DMS114 treated with DMSO at 0.1 percent for 48 hours (cell line): Measurements from ENCODE around the gene C20orf204.

Experiments used
- DNase-seq: peaks from one replicate; lab custom pipeline; 2025; ENCODE audit not compliant: unreplicated experiment; lab: John Stamatoyannopoulos, UW

Gene C20orf204

DNA sequence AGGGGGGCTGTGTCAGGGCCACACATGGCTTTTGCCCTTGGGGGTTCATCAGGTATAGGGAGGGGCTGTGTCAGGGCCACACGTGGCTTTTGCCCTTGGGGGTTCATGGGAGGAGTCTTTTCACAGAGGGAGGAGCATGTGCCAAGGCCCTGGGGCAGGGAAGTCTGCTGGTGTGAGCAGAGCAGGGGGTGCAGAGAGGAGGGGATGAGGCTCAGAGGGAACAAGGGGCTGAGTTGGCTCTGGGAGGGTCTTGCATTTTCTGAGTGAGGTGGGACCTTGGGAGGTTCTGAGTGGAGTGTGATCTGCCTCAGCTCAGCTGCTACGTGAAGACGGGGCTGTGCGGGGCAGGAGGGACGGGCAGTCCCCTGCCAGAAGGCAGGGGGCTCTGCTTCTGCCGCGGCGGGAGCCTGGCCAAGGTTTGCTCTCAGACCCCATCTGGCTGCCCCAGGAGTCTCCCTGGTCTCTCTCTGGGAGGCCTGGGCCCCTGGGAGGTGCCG is 19.5 kb downstream of the C20orf204 start:
- DNase-seq = no peak

DNA sequence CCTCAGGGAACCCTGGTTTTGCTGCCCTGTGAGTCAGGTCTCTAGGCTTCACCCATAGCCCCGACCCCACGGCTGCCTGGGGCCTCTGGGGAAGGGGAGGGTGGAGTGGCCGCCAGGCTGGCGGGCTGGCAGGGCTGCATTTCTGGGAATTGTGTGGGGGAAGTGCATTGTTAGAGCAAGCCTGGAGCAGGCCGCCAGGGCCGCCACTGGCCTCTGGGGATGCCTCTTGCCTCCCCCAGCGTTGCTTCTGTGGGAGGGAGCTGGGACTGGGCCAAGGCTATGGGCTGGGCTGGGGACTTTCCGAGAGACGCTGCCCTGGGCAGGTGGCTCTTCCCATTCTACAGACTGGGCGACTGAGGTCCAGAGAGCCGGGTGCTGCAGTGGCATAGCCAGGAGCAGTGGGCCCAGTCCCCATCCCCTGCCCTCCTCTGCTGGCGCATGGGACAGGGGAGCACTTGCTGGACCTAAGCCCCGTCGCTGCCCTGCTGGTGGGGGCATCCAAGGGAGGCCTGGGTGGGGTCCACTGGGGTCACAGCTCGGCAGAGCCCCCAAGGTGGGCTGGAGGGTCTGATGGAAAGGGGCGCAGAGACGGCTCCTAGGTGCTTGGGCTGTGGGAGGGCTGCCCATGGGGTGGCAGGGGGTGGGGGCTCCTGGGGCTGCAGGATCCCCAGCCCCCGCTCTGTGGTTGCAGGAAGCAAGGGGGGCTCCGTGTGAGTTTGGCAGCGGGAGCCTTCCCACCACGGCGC is 20.1 kb downstream of the C20orf204 start:
- DNase-seq = no peak

- DNase-seq = no peak
These were observed 20.6 kb downstream of the C20orf204 start for GRCh38 chr20:64056639-64056888.

DNA sequence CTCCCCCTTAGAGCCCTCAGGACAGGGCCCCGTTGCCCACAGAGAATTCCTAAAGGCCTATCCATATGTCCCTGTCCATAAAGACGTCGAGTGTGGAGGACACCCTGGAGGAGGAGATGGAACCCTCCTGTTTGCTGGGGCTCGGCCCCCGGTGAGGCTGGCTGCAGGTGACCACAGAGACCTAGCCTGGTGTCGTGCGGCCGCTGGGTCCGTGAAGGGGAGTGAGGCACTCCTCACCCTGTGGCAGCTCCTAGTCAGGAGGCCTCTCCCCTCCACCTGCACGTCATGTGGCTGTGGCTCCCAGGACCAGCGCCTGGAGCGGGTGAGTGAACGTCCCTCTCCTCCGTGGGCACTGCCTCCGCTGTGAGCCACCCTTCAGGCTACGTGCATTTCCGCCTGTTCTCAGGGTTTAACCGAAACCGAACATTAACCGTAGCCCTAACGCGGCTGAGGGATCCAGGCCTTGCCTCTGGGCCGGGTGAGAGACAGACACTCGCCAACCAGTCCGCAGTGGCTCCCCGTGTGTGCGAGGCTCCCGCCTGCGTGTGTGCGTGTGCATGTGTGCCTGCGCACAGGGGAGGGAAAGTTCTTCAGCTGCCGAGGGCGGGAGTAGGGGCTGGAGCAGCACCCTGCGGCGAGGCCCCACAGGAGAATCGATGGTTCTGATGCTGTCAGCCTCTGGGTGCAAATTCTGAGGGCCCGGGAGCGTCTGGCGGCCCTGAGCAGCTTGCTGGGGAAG is 21.1 kb downstream of the C20orf204 start:
- no peak for DNase-seq

- peak; percentile 31 for DNase-seq
These were observed 21.9 kb downstream of the C20orf204 start for GRCh38 chr20:64057628-64058498.

GRCh38 chr20:64058536-64058935 is 22.6 kb downstream of the C20orf204 start:
- DNase-seq = no peak

GRCh38 chr20:64062276-64062595 is 26.3 kb downstream of the C20orf204 start:
- DNase-seq = no peak

- peak; percentile 91 for DNase-seq
These were observed 26.8 kb downstream of the C20orf204 start, which contains the start of gene TCEA2 for GRCh38 chr20:64062596-64063388. Gene TCEA2 (plus strand): TSS chr20:64063198. CDS start chr20:64063313, 115 bp downstream.

DNA sequence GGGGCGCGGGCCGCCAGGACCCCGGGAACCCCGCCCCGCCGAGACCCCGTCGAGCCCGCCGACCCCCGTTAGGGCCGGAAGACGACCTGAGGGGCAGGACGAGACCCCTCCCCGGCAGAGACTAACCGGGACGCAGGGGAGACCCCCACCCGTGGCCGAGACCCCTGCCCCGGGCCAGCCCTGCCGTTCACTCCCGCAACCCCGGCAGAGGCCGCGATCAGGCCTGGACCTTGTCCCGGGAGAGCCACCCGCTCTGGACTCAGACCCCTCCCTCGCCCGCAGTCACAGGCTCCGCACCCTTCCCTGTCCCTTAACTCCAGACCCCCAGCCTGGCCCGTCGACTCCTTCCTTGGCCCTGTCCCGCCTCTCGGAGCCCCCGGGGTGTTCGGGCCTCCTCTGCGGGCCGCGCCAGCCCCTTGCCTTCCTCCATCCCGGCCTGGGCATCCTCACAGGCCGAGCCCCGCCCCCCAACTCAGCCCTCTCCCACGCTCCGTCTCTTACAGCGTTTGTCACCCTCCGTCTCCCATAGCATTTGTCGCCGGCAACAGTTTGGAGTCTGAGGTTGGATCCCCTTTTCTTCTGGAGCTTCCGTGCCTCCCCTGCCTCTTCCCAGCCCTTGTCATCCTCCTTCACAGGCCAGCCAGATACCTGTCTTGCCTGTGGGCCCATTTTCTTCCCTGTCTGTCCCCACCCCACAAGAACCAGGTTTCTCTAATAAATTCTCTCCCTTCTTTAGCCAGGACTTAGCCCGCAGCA is 27.6 kb downstream of the C20orf204 start:
- DNase-seq = no peak

DNA sequence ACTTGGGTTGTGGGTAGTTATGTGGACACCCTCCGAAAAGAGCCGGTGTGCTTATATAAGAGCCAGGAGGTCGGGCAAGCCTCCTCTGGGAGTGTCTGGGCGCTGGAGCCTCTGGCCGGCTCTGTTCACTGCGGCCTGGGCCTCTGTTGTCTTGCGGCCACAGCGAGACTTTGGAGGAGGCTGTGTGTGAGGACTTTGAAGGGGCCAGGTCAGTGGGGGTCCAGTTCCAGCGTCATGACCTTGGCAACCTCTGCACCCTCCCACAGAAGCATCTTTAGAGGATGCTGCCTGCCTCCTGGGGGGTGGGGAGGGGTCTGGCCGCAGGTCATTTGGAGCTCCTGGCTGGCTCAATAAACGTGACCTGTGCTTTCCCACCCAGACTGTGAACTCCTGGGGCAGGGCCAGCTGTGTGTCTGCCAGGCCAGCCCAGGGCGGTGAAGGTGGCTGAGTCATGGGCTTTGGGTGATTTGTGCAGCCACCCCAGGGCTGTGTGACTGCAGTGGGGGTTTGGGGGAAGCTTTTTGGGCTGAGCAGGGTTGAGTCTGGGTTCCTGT is 28.2 kb downstream of the C20orf204 start:
- DNase-seq = no peak

- DNase-seq = no peak
These were observed 29.3 kb downstream of the C20orf204 start for GRCh38 chr20:64065062-64065973.

GRCh38 chr20:64065974-64066343 is 30.0 kb downstream of the C20orf204 start:
- no peak for DNase-seq

DNA sequence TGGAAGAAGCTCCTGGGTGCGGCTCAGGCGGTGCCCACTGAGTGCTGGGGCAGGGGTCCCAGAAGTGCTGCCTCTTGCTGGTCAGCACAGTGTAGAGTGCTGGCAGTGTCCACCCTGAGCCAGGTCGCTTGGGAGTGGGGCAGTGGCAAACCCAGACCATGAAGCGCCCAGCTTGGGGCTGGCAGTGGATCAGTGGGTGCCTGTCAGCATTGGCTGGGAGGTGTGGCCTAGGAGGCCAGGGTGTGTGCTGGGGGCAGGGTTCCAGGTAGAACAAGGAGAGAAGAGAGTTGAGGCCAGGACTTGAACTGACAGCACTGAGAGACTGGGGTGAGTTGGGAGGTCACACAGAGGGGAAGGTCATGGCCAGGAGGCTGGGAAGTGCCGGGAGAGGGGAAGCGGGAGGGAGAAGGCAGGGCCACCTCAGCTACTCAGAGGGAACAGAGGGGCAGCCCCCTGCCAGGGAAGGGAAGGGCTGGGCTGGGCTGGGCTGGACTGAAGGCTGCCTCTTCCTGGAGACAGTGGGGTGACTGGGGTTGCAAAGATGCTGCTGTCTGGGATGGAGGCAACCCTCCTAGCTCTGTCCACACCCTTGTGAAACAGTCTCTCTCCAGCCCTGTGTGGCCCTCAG is 31.1 kb downstream of the C20orf204 start:
- no peak for DNase-seq

- no peak for DNase-seq
These were observed 31.8 kb downstream of the C20orf204 start for GRCh38 chr20:64067733-64068307.

DNA sequence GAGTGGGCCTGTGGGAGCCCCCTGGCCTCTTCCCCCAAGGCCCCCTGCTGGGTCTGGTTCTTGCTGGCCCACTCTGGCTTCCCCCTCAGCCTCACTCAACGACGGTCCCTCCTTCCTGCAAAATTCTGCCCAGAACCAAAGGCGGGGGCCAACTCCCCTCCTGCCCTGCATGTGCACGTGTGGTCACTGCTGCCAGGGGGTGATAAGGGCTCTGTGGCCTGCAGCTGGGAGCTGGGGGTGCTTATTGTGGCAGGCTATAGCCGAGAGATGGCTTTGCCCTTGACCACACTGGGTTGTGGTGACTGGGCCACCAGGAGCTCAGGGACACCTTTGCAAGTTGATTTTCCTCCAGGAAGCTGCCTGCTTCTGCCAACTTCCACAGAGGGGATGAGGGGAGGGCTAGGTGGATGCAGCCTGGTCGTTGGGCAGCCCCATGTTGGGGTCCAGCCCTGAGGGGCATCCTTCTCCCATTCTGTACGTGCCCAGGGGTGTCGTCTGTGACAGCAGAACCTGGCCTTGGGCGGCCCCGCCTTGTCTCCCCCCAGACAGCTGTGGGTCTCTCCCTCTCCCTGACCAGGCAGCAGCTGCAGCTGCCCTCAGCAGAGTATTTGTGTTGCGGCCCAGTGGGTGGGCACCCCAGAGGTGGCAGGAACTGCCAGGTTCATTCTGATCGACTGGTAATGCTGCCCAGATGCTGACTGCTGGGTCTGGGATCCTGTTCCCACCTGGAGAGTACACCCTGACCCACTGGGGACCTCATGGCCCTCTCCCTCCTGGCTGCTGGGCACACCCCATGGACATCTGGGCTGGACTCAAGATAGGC is 32.6 kb downstream of the C20orf204 start:
- no peak for DNase-seq

GRCh38 chr20:64069209-64069613 is 33.2 kb downstream of the C20orf204 start:
- DNase-seq = no peak

DNA sequence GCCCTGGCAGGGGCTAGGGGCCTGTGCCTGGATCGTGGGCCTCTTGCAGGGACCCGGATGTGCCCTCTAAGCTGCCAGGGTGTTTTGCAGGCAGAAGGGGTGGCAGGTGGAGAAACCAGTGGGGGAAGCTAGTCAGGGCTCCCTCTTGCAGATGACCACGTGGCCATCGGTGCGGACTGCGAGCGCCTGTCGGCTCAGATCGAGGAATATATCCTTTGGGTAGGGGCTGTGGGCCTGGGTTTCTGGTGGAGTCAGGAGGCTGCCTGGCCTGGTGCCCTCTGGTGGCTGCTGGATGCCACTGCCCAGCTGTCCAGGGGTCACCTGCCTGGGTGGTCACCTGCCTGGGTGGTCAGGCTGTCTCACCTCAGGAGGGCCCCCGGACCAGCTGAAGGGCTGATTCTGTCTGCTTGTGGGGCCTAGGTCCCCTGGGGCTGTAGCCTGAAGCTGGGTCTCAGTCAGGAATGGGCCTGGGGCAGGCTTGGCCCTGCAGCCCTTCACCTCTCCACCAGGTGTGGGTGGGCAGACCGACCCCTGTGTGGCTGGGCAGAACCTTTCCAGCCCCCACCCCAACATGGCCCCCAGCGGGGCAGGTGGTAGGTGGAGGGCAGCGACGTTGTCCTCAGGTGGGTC is 33.7 kb downstream of the C20orf204 start:
- no peak for DNase-seq
